Astrocyte (in vitro differentiated cells and primary cell): ENCODE measurements around the gene PDE3A. TPM values are rescaled to one million over a fixed set of nuclear protein-coding genes. Genes with fewer than 3 reads are reported as not detected.

Experiments
- DNase-seq: peaks from one replicate; pipeline ENCODE4 v3.0.0-alpha.2; 2010; ENCODE audit warnings: low read depth
- FAIRE-seq: peaks from 2 replicates; lab custom pipeline; 2011; peaks lifted over from hg19 to GRCh38; lab: Jason Lieb, UNC
- H2AFZ ChIP-seq: 2 replicates; pipeline ENCODE4 v1.6.0; 2012; ENCODE audit warnings: low read depth, low read length, inconsistent platforms
- H3K27ac ChIP-seq: 2 replicates; pipeline ENCODE4 v1.5.1; 2011; ENCODE audit warnings: low read depth, low read length, inconsistent platforms
- H3K27me3 ChIP-seq: 2 replicates; pipeline ENCODE4 v1.6.0; 2011; ENCODE audit warnings: low read length, inconsistent platforms; ENCODE audit not compliant: insufficient read depth
- H3K36me3 ChIP-seq: 2 replicates; pipeline ENCODE4 v1.5.1; 2011; ENCODE audit warnings: low read length, inconsistent platforms; ENCODE audit not compliant: insufficient read depth
- H3K4me1 ChIP-seq: 2 replicates; pipeline ENCODE4 v1.5.1; 2011; ENCODE audit warnings: low read length, inconsistent platforms; ENCODE audit not compliant: insufficient read depth
- H3K4me2 ChIP-seq: 2 replicates; pipeline ENCODE4 v1.6.0; 2012; ENCODE audit warnings: low read length, inconsistent platforms
- H3K4me3 ChIP-seq: 2 replicates; pipeline ENCODE4 v1.5.1; 2011; ENCODE audit warnings: low read depth, mild to moderate bottlenecking, low read length, inconsistent platforms; ENCODE audit not compliant: insufficient read depth
- H3K79me2 ChIP-seq: 2 replicates; pipeline ENCODE4 v1.6.0; 2012; ENCODE audit warnings: mild to moderate bottlenecking, low read length, inconsistent platforms; ENCODE audit not compliant: insufficient read depth
- H3K9ac ChIP-seq: 2 replicates; pipeline ENCODE4 v1.6.0; 2012; ENCODE audit warnings: mild to moderate bottlenecking, low read length, inconsistent platforms
- H3K9me3 ChIP-seq: 2 replicates; pipeline ENCODE4 v1.5.1; 2012; ENCODE audit warnings: low read depth, mild to moderate bottlenecking, low read length, inconsistent platforms; ENCODE audit not compliant: insufficient read depth
- H4K20me1 ChIP-seq: 2 replicates; pipeline ENCODE4 v1.6.0; 2012; ENCODE audit warnings: low read length, inconsistent platforms; ENCODE audit not compliant: insufficient read depth
- H3K27ac Mint-ChIP-seq: one replicate; pipeline ENCODE4 v1.8.0; 2021; ENCODE audit warnings: mild to moderate bottlenecking, mixed read lengths; ENCODE audit not compliant: unreplicated experiment
- H3K27me3 Mint-ChIP-seq: one replicate; pipeline ENCODE4 v1.8.0; 2021; ENCODE audit warnings: low read depth, mixed read lengths; ENCODE audit not compliant: unreplicated experiment
- H3K36me3 Mint-ChIP-seq: one replicate; pipeline ENCODE4 v1.8.0; 2021; ENCODE audit warnings: low read depth, mixed read lengths; ENCODE audit not compliant: unreplicated experiment
- H3K4me1 Mint-ChIP-seq: one replicate; pipeline ENCODE4 v1.8.0; 2021; ENCODE audit warnings: low read depth, mixed read lengths; ENCODE audit not compliant: unreplicated experiment
- H3K4me3 Mint-ChIP-seq: one replicate; pipeline ENCODE4 v1.8.0; 2021; ENCODE audit warnings: mild to moderate bottlenecking, moderate library complexity, mixed read lengths; ENCODE audit not compliant: unreplicated experiment
- H3K9me3 Mint-ChIP-seq: one replicate; pipeline ENCODE4 v1.8.0; 2021; ENCODE audit warnings: mild to moderate bottlenecking, mixed read lengths; ENCODE audit not compliant: unreplicated experiment
- EZH2 ChIP-seq: IDR thresholded peaks from 2 replicates; pipeline ENCODE4 v1.6.1; 2012; ENCODE audit warnings: mild to moderate bottlenecking, low read length, inconsistent platforms; ENCODE audit not compliant: insufficient read depth
- total RNA-seq: library from RNA; stranded (reverse); gene quantifications from 2 replicates; pipeline ENCODE4 v1.2.1, GENCODE V29; 2021
- TF ChIP-seq, protein P1 (sequence below): IDR thresholded peaks from 2 replicates; pipeline ENCODE4 v1.5.1; 2011; ENCODE audit warnings: low read depth, mild to moderate bottlenecking, inconsistent platforms, low read length, moderate library complexity; ENCODE audit not compliant: insufficient read depth

Gene PDE3A
- total RNA-seq, 1 donor from 2014 or later, result 1.7 TPM

DNA sequence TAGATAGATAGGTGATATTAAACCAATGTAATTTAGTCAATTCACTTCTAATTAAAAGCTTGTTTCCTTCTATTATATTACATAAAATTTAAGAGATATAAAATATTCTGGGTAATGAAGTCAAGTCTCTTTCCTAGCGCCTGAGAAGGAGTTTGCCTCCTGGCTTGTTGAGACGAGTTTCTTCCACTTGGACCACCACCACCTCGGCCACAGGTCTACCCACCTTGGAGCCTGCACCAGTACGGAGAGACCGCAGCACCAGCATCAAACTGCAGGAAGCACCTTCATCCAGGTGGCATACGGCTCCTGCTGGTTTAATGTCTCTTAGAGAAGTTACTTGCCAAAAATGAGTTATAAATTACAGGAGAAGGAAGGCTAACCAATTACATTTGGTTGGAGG lies 247.8 kb downstream of the PDE3A start:
- Histone ChIP-seq H3K36me3 (no peaks in the 10 kb centered on the region), H3K4me3 (no peak overlapping the region), H3K9ac (no peak overlapping the region), H3K79me2 (no peaks in the 10 kb centered on the region), H3K27ac (no peak overlapping the region), H4K20me1 (no peaks in the 10 kb centered on the region), H2AFZ (no peak overlapping the region), H3K4me1 (no peaks in the 10 kb centered on the region), H3K9me3 (no peaks in the 10 kb centered on the region), H3K4me2 (no peak overlapping the region), H3K27me3 (no peaks in the 10 kb centered on the region)
- DNase-seq, result no peak
- no peak overlapping the region for H3K4me3 Mint-ChIP-seq
- TF ChIP-seq EZH2, result no peak
- TF ChIP-seq, protein P1, sequence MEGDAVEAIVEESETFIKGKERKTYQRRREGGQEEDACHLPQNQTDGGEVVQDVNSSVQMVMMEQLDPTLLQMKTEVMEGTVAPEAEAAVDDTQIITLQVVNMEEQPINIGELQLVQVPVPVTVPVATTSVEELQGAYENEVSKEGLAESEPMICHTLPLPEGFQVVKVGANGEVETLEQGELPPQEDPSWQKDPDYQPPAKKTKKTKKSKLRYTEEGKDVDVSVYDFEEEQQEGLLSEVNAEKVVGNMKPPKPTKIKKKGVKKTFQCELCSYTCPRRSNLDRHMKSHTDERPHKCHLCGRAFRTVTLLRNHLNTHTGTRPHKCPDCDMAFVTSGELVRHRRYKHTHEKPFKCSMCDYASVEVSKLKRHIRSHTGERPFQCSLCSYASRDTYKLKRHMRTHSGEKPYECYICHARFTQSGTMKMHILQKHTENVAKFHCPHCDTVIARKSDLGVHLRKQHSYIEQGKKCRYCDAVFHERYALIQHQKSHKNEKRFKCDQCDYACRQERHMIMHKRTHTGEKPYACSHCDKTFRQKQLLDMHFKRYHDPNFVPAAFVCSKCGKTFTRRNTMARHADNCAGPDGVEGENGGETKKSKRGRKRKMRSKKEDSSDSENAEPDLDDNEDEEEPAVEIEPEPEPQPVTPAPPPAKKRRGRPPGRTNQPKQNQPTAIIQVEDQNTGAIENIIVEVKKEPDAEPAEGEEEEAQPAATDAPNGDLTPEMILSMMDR, result no peak
- no peaks in the 10 kb centered on the region for H3K4me1 Mint-ChIP-seq
- H3K27me3 Mint-ChIP-seq, result no peaks in the 10 kb centered on the region
- FAIRE-seq, result no peak
- H3K9me3 Mint-ChIP-seq, result no peaks in the 10 kb centered on the region
- H3K27ac Mint-ChIP-seq, result no peak overlapping the region
- no peaks in the 10 kb centered on the region for H3K36me3 Mint-ChIP-seq

DNA sequence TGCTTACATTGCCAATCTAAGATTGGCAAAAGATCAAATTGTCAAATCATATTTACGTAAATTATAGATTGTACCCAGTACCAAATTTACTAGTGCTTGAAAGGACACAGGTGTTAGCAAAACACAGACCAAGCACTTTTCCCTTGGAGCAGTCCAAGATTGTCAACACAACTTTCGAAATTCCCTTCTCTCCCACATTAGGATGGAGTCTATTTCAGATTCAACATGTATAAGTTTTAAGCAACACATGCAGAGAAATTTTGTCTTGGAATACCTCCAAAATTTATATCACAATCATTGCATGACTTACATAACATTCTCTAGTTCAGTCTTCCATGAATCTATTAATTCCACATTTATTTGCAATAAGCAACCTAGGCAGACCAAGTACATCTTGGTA lies 251.9 kb downstream of the PDE3A start:
- no peak overlapping the region for H3K4me3 Mint-ChIP-seq
- no peaks in the 10 kb centered on the region for H3K4me1 Mint-ChIP-seq
- Histone ChIP-seq H3K9ac (no peak overlapping the region), H3K27me3 (no peaks in the 10 kb centered on the region), H2AFZ (no peak overlapping the region), H3K27ac (no peak overlapping the region), H3K79me2 (no peaks in the 10 kb centered on the region), H3K36me3 (no peaks in the 10 kb centered on the region), H4K20me1 (no peaks in the 10 kb centered on the region), H3K4me2 (no peak overlapping the region), H3K4me3 (no peak overlapping the region), H3K4me1 (no peaks in the 10 kb centered on the region), H3K9me3 (no peaks in the 10 kb centered on the region)
- no peak for TF ChIP-seq EZH2
- TF ChIP-seq, protein P1, result no peak
- H3K36me3 Mint-ChIP-seq, result no peaks in the 10 kb centered on the region
- FAIRE-seq (no peak), DNase-seq (no peak)
- no peak overlapping the region for H3K27ac Mint-ChIP-seq
- no peaks in the 10 kb centered on the region for H3K27me3 Mint-ChIP-seq
- no peaks in the 10 kb centered on the region for H3K9me3 Mint-ChIP-seq

DNA sequence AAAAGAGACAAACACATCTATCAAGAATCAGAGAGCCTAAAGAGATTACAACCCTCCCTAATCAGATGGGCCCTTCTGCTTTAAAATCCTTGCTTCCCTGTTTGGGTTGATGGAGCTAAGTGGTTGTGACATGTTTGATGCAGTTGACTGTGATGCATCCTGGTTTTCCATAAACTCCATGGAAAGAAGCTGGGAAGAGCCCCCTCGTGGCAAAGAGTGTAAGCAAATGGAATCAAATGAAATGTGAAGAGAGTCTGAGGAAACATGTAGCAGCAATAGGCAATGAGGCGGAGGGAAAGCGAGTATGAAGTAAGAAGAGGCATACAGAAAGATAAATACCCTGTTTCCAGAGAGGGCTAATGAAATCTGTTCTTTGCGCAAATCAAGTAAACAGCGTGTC lies 256.4 kb downstream of the PDE3A start:
- H3K27ac Mint-ChIP-seq, result no peak overlapping the region
- H3K4me3 Mint-ChIP-seq, result no peak overlapping the region
- H3K9me3 Mint-ChIP-seq, result no peaks in the 10 kb centered on the region
- no peaks in the 10 kb centered on the region for H3K9me3 ChIP-seq
- no peak for TF ChIP-seq EZH2
- TF ChIP-seq, protein P1, result peak; percentile 32
- no peaks in the 10 kb centered on the region for H3K36me3 Mint-ChIP-seq
- no peaks in the 10 kb centered on the region for H3K79me2 ChIP-seq
- no peak overlapping the region for H2AFZ ChIP-seq
- H3K27me3 ChIP-seq, result no peaks in the 10 kb centered on the region
- no peak overlapping the region for H3K4me2 ChIP-seq
- no peak for FAIRE-seq
- no peak for DNase-seq
- H3K9ac ChIP-seq, result no peak overlapping the region
- no peak overlapping the region for H3K27ac ChIP-seq
- H3K4me1 Mint-ChIP-seq, result peaks cover 7% of the 10 kb centered on the region
- no peaks in the 10 kb centered on the region for H4K20me1 ChIP-seq
- no peak overlapping the region for H3K4me3 ChIP-seq
- H3K36me3 ChIP-seq, result no peaks in the 10 kb centered on the region
- no peaks in the 10 kb centered on the region for H3K27me3 Mint-ChIP-seq
- H3K4me1 ChIP-seq, result peaks cover 2% of the 10 kb centered on the region
